ENCODE data around the gene ARF1.
A peak's percentile ranks its signal among the peaks of the same experiment; 100 is the strongest.
"Not testable (repeated sequence)": the region's sequence is repeated elsewhere in the genome, so short reads cannot be mapped to it uniquely, and the experiment has no call there.

ARF1 gene

GRCh38 chr1:228102791-228103620 lies 20.5 kb downstream of the ARF1 start, which contains the start of gene C1orf35:
C1orf35 (minus strand) TSS chr1:228103325; CDS start chr1:228103227, 98 bp downstream.
- peak; percentile 88 to 90 for DNase-seq (ENCODE audit: low read depth in 2 of 2)

DNA sequence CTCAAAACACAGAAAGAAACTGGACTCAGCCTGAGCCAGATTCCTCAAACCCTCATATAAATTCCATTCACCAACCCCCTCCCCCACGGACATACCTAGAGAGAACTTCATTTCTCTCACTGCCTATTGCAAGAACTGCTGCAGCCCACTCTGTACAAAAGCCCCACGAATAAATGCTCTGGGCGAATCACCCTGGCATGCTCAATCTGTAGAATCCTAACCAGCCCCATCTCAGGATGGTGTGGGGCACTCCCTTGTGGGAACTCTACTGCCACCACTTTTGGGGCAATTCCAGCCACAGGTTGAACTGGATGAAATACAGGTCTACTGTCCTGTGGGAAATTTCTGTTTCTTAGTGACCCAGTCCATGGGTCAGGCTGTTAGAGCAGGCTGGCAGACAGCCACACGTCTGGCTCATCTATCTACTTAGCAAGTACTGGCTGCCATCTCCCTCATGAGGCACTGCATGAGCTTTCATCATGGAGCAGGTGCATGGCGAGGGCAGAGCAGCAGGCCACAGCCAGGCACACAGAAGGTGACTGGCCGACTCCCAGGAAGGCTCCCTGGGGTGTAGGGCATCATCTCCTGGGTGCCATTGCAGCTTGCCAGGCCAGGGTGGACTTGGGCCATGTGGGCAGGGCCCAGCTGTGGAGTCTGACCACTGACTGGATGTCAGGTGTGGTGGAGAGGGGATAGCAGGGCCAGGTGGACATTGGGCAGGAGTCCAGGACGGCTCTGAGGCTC lies 22.2 kb downstream of the ARF1 start:
- no peak for DNase-seq (ENCODE audit: low read depth in 2 of 2)

- no peak for DNase-seq (ENCODE audit: low read depth in 2 of 2)
Measured at GRCh38 chr1:228105270-228105995, 22.9 kb downstream of the ARF1 start.

DNA sequence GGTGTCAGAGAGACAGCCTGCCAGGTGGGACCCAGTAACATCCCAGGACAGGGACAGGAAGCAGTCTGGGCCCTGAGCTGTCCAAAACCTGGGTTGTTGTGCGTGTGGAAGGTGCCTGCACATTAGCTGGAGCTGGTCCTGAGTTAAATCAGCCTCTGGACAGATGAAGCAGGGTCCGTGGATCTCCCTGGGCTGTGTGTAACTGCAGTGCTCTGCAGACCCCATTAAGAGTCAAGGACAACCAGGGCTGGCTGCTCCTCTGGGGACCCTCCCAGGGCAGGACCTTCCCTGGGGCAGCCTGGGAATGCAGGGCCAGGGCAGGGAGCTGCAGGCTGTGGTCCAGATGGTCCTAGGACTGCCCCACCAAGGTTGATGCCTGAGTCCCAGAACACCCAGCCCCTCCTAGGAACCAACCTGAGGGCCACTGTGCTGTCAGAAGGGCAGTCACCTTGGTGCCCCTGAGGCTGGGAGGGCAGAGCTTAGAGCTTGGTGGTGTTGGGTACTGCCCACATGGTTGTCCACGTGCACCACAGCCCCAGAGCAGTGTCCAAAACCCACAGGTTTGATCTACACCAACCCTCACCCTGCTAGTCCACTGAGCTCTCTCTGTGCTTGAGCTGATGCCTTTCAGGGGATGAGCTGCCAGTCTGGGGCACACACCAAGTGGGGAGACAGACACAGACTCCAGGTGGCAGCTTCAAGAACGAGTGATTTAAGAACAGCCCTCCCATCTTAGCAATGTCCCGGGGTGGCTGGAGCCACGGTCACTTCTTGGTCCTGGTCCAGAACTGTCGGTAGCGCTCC lies 23.7 kb downstream of the ARF1 start:
- DNase-seq (ENCODE audit: low read depth in 2 of 2) = no peak

DNA sequence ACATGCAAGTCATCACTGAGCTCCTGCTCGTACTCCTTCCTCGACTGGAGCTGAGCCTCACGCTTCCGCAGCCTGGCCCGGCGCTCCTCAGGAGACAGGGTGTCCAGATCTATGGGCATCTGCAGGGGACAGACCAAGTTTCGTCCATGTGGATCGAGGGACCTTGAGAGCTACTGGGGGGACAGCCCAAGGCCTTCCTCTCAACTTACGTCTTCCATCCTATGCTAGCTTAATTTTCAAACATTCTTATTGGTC lies 24.2 kb downstream of the ARF1 start:
- DNase-seq (ENCODE audit: low read depth in 2 of 2) = no peak

- no peak for DNase-seq (ENCODE audit: low read depth in 2 of 2)
Measured at GRCh38 chr1:228107636-228108035, 25.1 kb downstream of the ARF1 start.

DNA sequence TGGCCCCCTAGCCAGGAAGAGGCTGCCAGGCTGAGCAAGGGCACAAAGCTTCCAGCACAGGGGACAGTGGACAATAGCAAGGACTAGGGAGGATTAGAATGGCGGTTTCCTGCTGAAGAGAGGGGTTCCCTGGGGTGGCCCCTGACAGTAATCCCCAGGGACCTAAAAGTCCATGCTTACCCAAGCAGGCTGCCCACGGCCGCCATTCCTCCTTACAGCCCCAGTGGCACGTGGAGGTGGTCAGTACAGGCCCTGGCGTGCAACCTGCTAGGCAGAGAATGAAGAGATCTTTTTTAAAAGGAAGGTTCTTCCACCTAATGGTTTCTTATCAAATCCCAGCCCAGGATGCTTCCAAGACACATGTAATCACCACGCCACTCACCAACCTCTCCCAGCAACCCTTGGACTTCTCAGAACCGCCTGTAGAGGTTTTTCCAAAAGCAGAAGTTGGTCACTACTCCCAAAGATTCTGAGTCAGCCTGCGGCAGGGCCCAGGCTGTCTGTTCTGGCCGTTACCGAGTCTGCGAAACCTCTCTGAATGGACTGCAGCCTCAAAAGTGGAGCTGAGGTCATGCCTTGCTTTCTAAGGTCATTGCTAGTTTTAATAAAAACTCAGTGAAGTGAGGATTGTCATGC lies 25.7 kb downstream of the ARF1 start:
- DNase-seq (ENCODE audit: low read depth in 2 of 2) = no peak

GRCh38 chr1:228108742-228109072 lies 26.2 kb downstream of the ARF1 start:
- DNase-seq (ENCODE audit: low read depth in 2 of 2) = no peak

DNA sequence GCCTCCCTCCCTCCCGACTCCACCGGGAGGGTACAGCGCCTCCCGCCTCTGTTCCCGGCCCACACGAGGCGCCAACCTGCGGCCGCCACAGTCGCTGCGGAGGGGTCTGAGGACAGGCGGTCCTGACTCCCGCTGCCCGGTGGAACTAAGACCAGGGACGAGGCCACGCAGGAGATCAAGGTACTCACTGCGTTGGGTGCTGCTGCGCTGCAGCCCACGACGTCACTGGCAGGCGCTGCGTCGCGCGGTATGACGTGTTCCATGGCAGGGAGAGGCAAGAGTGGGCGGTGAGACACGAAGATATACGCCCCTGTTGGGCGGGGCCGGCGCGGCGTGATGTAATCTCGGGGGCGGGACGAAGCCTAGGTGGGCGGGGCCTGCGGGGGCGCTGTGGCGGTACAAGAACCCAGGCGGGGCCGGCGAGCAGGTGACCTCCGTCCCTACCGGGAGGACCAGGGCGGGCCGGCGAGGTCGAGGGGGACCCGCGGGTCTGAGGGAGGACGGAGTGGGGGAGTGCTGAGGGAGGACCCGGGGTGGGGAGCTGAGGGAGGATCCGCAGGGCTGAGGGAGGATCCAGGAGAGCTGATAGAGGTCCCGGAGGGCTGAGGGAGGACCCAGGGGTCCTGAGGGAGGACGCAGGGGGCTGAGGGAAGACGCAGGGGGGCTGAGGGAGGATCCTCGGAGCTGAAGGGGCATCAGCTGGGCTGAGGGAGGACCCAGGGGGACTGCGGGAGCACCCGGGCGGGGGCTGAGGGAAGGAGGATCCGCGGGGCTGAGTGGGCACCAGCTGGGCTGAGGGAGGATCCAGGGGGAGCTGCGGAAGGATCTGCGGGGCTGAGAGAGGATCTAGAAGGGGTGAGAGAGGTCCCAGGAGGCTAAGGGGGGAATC lies 26.8 kb downstream of the ARF1 start, which contains the start of gene MRPL55:
TSS of gene MRPL55 (minus strand) at position 227 of the 889 bp plus-strand sequence. CDS start 1,039 bp downstream, outside the sequence.
- peak; percentile 99 to 100 for DNase-seq (ENCODE audit: low read depth in 2 of 2)

DNA sequence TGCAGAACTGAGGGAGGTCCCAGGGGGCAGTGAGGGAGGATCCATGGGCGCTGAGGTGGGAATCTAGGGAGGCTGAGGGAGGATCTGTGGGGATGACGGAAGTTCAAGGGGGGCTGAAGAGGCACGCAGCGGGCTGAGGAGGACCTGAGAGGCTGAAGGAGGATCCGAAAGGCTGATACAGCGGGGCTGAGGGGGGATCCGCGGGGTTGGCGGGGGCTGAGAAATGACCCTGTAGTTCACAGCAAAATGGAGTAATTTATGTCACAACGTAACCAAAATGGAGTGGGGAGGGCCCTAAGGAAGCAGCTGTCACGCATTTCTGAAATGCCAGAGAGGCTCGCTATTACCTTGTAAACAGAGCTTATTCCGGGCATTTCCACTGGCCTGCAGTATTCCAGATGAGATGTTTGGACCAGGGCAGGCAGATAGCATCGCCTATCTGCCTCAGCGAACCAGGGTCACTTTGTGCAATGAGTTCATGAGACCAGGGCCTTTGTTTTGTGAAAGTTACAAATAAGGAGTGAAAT lies 27.5 kb downstream of the ARF1 start:
- no peak for DNase-seq (ENCODE audit: low read depth in 2 of 2)

DNA sequence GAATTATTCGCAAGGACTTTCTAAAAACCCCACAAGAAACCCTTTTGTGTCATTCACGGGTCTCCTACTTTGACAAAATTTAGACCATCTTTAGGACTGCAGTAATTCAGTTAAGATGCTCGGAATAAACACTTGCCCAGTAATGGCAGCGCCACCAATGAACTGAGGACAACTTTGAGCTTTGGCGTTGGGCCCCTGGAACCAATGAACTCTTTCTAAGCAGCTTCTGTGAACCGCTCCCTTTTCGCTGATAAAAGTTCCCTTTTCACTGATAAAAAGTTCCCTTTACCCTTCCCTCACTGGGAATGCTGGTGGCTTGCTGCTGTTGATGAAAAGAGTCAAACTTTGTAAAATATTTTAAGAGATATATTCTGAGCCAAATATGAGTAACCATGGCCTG lies 28.0 kb downstream of the ARF1 start:
- DNase-seq (ENCODE audit: low read depth in 2 of 2) = no peak

DNA sequence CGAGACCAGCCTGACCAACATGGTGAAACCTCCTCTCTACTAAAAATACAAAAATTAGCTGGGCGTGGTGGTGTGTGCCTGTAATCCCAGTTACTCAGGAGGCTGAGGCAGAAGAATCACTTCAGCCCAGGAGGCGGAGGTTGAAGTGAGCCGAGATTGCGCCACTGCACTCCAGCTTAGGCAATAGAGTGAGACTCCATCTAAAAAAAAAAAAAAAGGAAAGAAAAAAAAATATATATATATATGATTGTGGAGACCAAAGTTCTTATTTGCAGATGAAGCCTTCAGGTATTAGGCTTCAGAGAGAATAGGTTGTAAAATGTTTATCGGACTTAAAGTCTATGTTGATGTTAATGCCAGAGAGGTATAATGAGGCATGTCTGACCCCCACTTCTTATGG lies 28.8 kb downstream of the ARF1 start:
- DNase-seq (ENCODE audit: low read depth in 2 of 2) = not testable (repeated sequence)

DNA sequence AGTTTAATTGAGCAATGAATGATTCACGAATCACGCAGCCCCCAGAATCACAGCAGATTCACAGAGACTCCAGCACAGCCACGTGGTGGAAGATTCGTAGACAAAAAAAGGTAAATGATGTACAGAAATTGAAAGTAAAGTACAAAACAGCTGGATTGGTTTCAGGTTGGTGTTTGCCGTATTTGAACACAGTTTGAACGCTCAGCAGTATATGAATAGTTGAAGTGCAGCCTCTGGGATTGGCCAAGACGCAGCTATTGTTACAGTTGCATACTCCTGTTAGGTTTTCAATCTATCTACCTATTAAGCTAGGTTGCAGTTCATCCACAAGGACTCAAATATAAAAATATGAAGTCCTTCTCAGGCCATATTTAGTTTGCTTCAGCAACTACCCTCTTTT lies 29.7 kb downstream of the ARF1 start:
- DNase-seq (ENCODE audit: low read depth in 2 of 2) = no peak

GRCh38 chr1:228112617-228113016 lies 30.1 kb downstream of the ARF1 start:
- DNase-seq (ENCODE audit: low read depth in 2 of 2) = no peak

DNA sequence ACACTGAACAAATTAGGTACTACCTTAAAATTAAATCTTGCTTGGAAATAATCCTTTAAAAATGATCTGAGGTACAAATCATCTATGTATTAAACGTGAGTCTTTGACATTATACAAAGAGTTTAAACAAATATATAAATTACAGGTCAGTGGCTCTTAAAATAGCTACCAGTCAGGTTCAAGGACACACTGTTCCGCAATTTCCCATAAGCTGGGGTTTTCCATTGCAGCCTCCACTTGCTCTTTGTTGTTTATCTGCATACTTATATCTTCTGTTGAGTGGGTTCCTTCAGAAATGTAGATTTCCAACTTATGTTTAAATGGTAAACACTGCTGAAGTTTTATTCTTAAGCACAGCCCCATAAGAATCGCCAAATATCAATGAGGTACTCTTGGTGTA lies 32.3 kb downstream of the ARF1 start:
- no peak for DNase-seq (ENCODE audit: low read depth in 2 of 2)

- no peak for DNase-seq (ENCODE audit: low read depth in 2 of 2)
Measured at GRCh38 chr1:228117335-228117734, 34.8 kb downstream of the ARF1 start.

- no peak for DNase-seq (ENCODE audit: low read depth in 2 of 2)
Measured at GRCh38 chr1:228118040-228118439, 35.5 kb downstream of the ARF1 start.

DNA sequence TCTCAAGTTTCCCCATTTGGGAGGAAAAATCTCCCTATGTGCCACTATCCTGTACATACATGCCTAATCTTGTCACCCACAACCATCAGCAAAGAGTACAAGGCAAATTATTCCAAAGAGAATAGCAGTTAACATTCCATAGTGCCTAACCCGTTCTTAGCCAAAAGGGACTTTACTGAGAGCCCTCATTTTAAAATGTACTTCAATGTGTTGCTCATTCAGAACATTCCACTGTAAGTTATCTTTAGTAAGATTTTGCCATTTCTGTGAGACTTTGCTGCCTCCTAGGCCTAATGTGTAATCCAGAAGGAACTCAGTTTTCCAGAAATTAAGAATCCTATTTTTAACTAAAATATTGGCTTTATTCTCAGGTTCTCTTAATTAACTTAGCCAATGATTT lies 37.8 kb downstream of the ARF1 start:
- DNase-seq (ENCODE audit: low read depth in 2 of 2) = no peak

DNA sequence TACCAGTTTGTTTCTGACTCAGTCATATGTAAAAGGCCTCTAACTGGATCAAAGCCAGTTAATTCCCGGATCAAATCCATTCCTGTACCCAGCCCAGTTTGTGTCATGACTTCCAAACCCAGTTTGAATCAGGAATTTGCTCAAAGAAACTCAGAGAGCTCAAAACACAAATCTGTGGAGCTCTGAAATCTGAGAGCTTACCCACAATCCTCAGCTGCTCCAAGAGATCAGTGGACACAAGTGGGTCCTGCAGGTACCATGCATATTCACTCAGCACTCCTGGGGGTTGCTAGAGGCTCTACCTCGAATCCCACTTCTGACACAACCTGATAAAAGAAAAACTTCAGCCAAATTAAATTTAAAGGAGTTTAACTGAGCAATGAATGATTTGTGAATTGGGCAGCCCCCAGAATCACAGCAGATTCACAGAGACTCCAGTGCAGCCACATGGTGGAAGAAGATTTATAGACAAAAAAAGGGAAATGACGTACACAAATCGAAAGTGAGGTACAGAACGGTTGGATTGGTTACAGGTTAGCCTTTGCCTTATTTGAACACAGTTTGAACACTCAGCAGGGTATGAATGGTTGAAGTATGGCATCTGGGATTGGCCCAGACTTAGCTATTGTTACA lies 38.5 kb downstream of the ARF1 start:
- no peak for DNase-seq (ENCODE audit: low read depth in 2 of 2)
